GM20000 (cell line): ENCODE data around the gene SYT12.

Experiments used
- DNase-seq: peaks from one replicate; pipeline ENCODE4 v3.0.0; 2012; ENCODE audit warnings: low spot score
- CTCF ChIP-seq: IDR thresholded peaks from 2 replicates; pipeline ENCODE4 v1.5.1; 2012; ENCODE audit warnings: mild to moderate bottlenecking, control low read depth; ENCODE audit errors: extremely low read depth, missing control alignments

The SYT12 gene

GRCh38 chr11:67022961-67023956 is at the start of gene SYT12:
SYT12 (plus strand) TSS chr11:67023134; CDS start chr11:67030145, 7,011 bp downstream.
- DNase-seq: no peak

GRCh38 chr11:66973956-66974580 is 48.9 kb upstream of the SYT12 start:
- no peak for DNase-seq
- no peak for TF ChIP-seq CTCF

More at GRCh38 chr11:67022961-67023956, at the start of gene SYT12:
- TF ChIP-seq CTCF: no peak

- TF ChIP-seq CTCF: no peak
- DNase-seq: no peak
Observed at GRCh38 chr11:66974724-66975404, 48.1 kb upstream of the SYT12 start, which contains the start of gene C11orf86. C11orf86 (plus strand) TSS chr11:66975304; CDS start chr11:66975363, 59 bp downstream.

GRCh38 chr11:66975405-66976027 is 47.4 kb upstream of the SYT12 start:
- no peak for DNase-seq
- TF ChIP-seq CTCF: no peak

GRCh38 chr11:66976028-66976467 is 46.9 kb upstream of the SYT12 start:
- DNase-seq: no peak
- peak; percentile 13 for TF ChIP-seq CTCF

GRCh38 chr11:66976925-66977324 is 46.0 kb upstream of the SYT12 start:
- TF ChIP-seq CTCF: no peak
- no peak for DNase-seq
